ENCODE results near the gene LHX8. TPM values are rescaled to one million over a fixed set of nuclear protein-coding genes. Genes with fewer than 3 reads are reported as not detected.
A peak's percentile ranks its signal among the peaks of the same experiment; 100 is the strongest.

Gene LHX8
- total and polyA plus RNA-seq, 10 of the 15 experiments (the other 5 are each of a cell fraction or from before 2014, with no cell fraction given) = not detected

- TF ChIP-seq SPI1 (IDR thresholded peaks at IDR 0.05; ENCODE audit: borderline replicate concordance, insufficient read depth, low read depth, low read length) = 0 out of 2 replicates have a peak, but pooled peaks have one; percentile 11
Observed at GRCh38 chr1:75133750-75134646, at the start of gene LHX8 (continued).

GRCh38 chr1:75085931-75086330, 48.3 kb upstream of the LHX8 start:
- FAIRE-seq (no peak), DNase-seq (ENCODE audit: low read depth, low spot score) (no peak), ATAC-seq (no peak)
- BruUV-seq (replicated peaks) = no TSS peak
- H4K20me1 ChIP-seq (ENCODE audit: control insufficient read depth, insufficient read depth) = no peaks in the 10 kb centered on the region
- in situ Hi-C loops (cut with MboI) = no loop called here
- RAD21 ChIA-PET (ENCODE audit: unreplicated experiment) = no interaction called here
- H3K79me2 ChIP-seq (ENCODE audit: control insufficient read depth, insufficient read depth, low read length) = no peaks in the 10 kb centered on the region
- H3K9me3 ChIP-seq (replicated peaks; ENCODE audit: control insufficient read depth, insufficient read depth, low read length) = no peaks in the 10 kb centered on the region
- no peak overlapping the region for H3K9ac ChIP-seq (ENCODE audit: control insufficient read depth, insufficient read depth, low read length)
- no peaks in the 10 kb centered on the region for H3K27me3 ChIP-seq (replicated peaks in 1 of 2; ENCODE audit: control insufficient read depth in 2 of 2, insufficient read depth in 2 of 2, low read length in 1 of 2)
- intact Hi-C loops (cut with micrococcal nuclease; ENCODE audit: unreplicated experiment) = no loop called here
- POLR2A ChIA-PET = no interaction called here
- H2AFZ ChIP-seq (ENCODE audit: control insufficient read depth, low read depth, low read length) = no peak overlapping the region
- SMC1A ChIA-PET (ENCODE audit: uncharacterized antibody, unreplicated experiment) = no interaction called here
- H3K36me3 ChIP-seq (ENCODE audit: control insufficient read depth in 2 of 2, insufficient read depth in 2 of 2, low read length in 1 of 2) = no peaks in the 10 kb centered on the region
- no peaks in the 10 kb centered on the region for H3K4me1 ChIP-seq (ENCODE audit: control insufficient read depth, insufficient read depth, low read length)
- H3K27ac ChIP-seq (ENCODE audit: control insufficient read depth, insufficient read depth) = no peak overlapping the region
- 0% methylated on average over 1 of the region's 1 CpG for WGBS (ENCODE audit: insufficient coverage, insufficient replicate concordance, low lambda C conversion rate, missing lambda C conversion rate)
- no peak overlapping the region for H3K4me2 ChIP-seq (ENCODE audit: control insufficient read depth, insufficient read depth)
- H3K4me3 ChIP-seq = no peak overlapping the region
- TF ChIP-seq KAT2A (conservative IDR thresholded peaks at IDR 0.05; ENCODE audit: control insufficient read depth, low read depth, low read length) (no peak), HSF1 (IDR thresholded peaks at IDR 0.05; ENCODE audit: low read depth, low read length) (no peak), GATAD2B (conservative IDR thresholded peaks at IDR 0.05; ENCODE audit: low read depth) (no peak), SRF (IDR thresholded peaks at IDR 0.05; ENCODE audit: low read depth in 2 of 2, low read length in 2 of 2) (no peak), ZNF217 (IDR thresholded peaks at IDR 0.05) (no peak), EZH2 (IDR thresholded peaks at IDR 0.05; ENCODE audit: borderline replicate concordance, control insufficient read depth, low read depth, low read length) (no peak), NFXL1 (IDR thresholded peaks at IDR 0.05; ENCODE audit: borderline replicate concordance) (no peak), ASH2L (IDR thresholded peaks at IDR 0.05; ENCODE audit: borderline replicate concordance, low read depth) (no peak), NR2C1 (IDR thresholded peaks at IDR 0.05) (no peak), RELB (IDR thresholded peaks at IDR 0.05; ENCODE audit: low read depth) (no peak), PKNOX1 (IDR thresholded peaks at IDR 0.05) (no peak)
- CTCF ChIA-PET = no interaction called here
